ENCODE measurements around the gene SUOX.
"Not testable (repeated sequence)": the region's sequence is repeated elsewhere in the genome, so short reads cannot be mapped to it uniquely, and the experiment has no call there.

The SUOX gene

GRCh38 chr12:56021889-56022497 is 24.9 kb downstream of the SUOX start:
- DNase-seq, result no peak

GRCh38 chr12:56028511-56029165 is 31.6 kb downstream of the SUOX start:
- DNase-seq, result no peak

- no peak for DNase-seq
Measured at GRCh38 chr12:56029166-56029519, 32.1 kb downstream of the SUOX start.

- no peak for DNase-seq
Measured at GRCh38 chr12:56029666-56030293, 32.7 kb downstream of the SUOX start.

- no peak for DNase-seq
Measured at GRCh38 chr12:56031987-56032386, 34.9 kb downstream of the SUOX start.

GRCh38 chr12:56034586-56035332 is 37.7 kb downstream of the SUOX start:
- no peak for DNase-seq

GRCh38 chr12:56037161-56037560 is 40.1 kb downstream of the SUOX start:
- no peak for DNase-seq

GRCh38 chr12:56038022-56038655 is 41.1 kb downstream of the SUOX start:
- DNase-seq, result no peak

GRCh38 chr12:56040151-56040550 is 43.1 kb downstream of the SUOX start:
- DNase-seq, result no peak

GRCh38 chr12:56040963-56041551 is 44.0 kb downstream of the SUOX start:
- DNase-seq, result no peak

- peak; percentile 84 for DNase-seq
Measured at GRCh38 chr12:56041552-56042429, 44.7 kb downstream of the SUOX start, which contains the start of gene RPS26. TSS of gene RPS26 (plus strand) at chr12:56041918. CDS start at chr12:56042167, 249 bp downstream.

GRCh38 chr12:56042430-56042813 is 45.3 kb downstream of the SUOX start:
- not testable (repeated sequence) for DNase-seq

- no peak for DNase-seq
Measured at GRCh38 chr12:56042843-56043242, 45.8 kb downstream of the SUOX start.

- DNase-seq, result no peak
Measured at GRCh38 chr12:56046027-56046780, 49.1 kb downstream of the SUOX start.

- no peak for DNase-seq
Measured at GRCh38 chr12:56053407-56053893, 56.4 kb downstream of the SUOX start.
